ES-I3 (cell line): ENCODE measurements around the gene LIPN.

Experiments
- H3K36me3 ChIP-seq: 2 replicates; pipeline ENCODE4 v1.6.1; 2013; ENCODE audit warnings: mild to moderate bottlenecking, low read length, control low read depth, moderate library complexity; ENCODE audit not compliant: insufficient read depth
- H3K4me1 ChIP-seq: 2 replicates; pipeline ENCODE4 v1.6.1; 2013; ENCODE audit warnings: mild to moderate bottlenecking, control low read depth, low read length; ENCODE audit not compliant: insufficient read depth
- H3K9ac ChIP-seq: 2 replicates; pipeline ENCODE4 v1.6.1; 2013; ENCODE audit warnings: low read depth, mild to moderate bottlenecking, low read length, moderate library complexity
- H3K9me3 ChIP-seq: 2 replicates; pipeline ENCODE4 v1.6.1; 2013; ENCODE audit warnings: mild to moderate bottlenecking, low read length, moderate library complexity; ENCODE audit not compliant: control insufficient read depth, insufficient read depth

LIPN gene

GRCh38 chr10:88826388-88826787, 66.6 kb downstream of the LIPN start:
- Histone ChIP-seq H3K9me3 (no peaks in the 10 kb centered on the region), H3K9ac (no peak overlapping the region), H3K4me1 (no peaks in the 10 kb centered on the region), H3K36me3 (no peaks in the 10 kb centered on the region)

- Histone ChIP-seq H3K9ac (no peak overlapping the region), H3K36me3 (no peaks in the 10 kb centered on the region), H3K4me1 (no peaks in the 10 kb centered on the region), H3K9me3 (no peaks in the 10 kb centered on the region)
Measured at GRCh38 chr10:88827671-88828070, 67.9 kb downstream of the LIPN start.

GRCh38 chr10:88828310-88828709, 68.5 kb downstream of the LIPN start:
- no peaks in the 10 kb centered on the region for H3K9me3 ChIP-seq
- H3K4me1 ChIP-seq: no peaks in the 10 kb centered on the region
- no peak overlapping the region for H3K9ac ChIP-seq
- no peaks in the 10 kb centered on the region for H3K36me3 ChIP-seq
